ENCODE measurements around the gene EFNA5. TPM values are rescaled to one million over a fixed set of nuclear protein-coding genes. Genes with fewer than 3 reads are reported as not detected.
A peak's percentile ranks its signal among the peaks of the same experiment; 100 is the strongest.

The EFNA5 gene
- total and polyA plus RNA-seq, 10 of the 15 experiments (the other 5 are each of a cell fraction or from before 2014, with no cell fraction given) = 0.19 to 12.6 (median 3.9) TPM

DNA sequence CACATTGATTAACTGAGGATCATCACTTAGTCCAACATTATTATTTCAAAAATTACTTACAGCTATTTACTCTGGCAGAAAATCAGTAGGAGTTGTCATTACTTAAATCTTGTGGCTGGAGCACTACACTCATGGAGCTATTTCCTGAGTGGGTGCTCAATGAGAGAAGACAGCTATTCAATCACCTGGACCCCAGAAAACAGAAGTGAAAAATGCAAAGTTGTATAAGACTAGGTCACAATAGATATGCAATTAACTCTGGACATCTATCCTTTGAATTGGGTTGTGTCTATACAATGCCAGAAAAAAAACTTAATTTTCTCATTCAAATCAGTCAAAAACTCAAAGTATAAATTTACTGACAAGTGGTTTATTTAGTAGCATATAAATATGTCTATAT is 340.9 kb downstream of the EFNA5 start:
- TF ChIP-seq EP300 (IDR thresholded peaks at IDR 0.05; ENCODE audit: borderline replicate concordance in 1 of 2, control insufficient read depth in 1 of 2, low read depth in 2 of 2, low read length in 2 of 2) = peak in 1 of 2 experiments; percentile 47; a peak in 1 of 4 replicates
- peak; percentile 72 for TF ChIP-seq MTA2 (IDR thresholded peaks at IDR 0.05; ENCODE audit: low read depth)
- TF ChIP-seq SPI1 (IDR thresholded peaks at IDR 0.05; ENCODE audit: borderline replicate concordance, insufficient read depth, low read depth, low read length) = peak; percentile 77
- TF ChIP-seq, protein P1, sequence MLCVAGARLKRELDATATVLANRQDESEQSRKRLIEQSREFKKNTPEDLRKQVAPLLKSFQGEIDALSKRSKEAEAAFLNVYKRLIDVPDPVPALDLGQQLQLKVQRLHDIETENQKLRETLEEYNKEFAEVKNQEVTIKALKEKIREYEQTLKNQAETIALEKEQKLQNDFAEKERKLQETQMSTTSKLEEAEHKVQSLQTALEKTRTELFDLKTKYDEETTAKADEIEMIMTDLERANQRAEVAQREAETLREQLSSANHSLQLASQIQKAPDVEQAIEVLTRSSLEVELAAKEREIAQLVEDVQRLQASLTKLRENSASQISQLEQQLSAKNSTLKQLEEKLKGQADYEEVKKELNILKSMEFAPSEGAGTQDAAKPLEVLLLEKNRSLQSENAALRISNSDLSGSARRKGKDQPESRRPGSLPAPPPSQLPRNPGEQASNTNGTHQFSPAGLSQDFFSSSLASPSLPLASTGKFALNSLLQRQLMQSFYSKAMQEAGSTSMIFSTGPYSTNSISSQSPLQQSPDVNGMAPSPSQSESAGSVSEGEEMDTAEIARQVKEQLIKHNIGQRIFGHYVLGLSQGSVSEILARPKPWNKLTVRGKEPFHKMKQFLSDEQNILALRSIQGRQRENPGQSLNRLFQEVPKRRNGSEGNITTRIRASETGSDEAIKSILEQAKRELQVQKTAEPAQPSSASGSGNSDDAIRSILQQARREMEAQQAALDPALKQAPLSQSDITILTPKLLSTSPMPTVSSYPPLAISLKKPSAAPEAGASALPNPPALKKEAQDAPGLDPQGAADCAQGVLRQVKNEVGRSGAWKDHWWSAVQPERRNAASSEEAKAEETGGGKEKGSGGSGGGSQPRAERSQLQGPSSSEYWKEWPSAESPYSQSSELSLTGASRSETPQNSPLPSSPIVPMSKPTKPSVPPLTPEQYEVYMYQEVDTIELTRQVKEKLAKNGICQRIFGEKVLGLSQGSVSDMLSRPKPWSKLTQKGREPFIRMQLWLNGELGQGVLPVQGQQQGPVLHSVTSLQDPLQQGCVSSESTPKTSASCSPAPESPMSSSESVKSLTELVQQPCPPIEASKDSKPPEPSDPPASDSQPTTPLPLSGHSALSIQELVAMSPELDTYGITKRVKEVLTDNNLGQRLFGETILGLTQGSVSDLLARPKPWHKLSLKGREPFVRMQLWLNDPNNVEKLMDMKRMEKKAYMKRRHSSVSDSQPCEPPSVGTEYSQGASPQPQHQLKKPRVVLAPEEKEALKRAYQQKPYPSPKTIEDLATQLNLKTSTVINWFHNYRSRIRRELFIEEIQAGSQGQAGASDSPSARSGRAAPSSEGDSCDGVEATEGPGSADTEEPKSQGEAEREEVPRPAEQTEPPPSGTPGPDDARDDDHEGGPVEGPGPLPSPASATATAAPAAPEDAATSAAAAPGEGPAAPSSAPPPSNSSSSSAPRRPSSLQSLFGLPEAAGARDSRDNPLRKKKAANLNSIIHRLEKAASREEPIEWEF (IDR thresholded peaks at IDR 0.05; ENCODE audit: insufficient replicate concordance, low read depth, low read length) = peak; percentile 45
- peak; percentile 36; the same call in 1 of the 2 replicates for TF ChIP-seq ATF7 (IDR thresholded peaks at IDR 0.05; ENCODE audit: low read depth)
- 0 out of 2 replicates have a peak, but pooled peaks have one; percentile 14 for TF ChIP-seq ZNF24 (IDR thresholded peaks at IDR 0.05)
- no peak for TF ChIP-seq JUNB (IDR thresholded peaks at IDR 0.05)
- TF ChIP-seq DPF2 (IDR thresholded peaks at IDR 0.05) = no peak
- TF ChIP-seq IKZF2 (IDR thresholded peaks at IDR 0.05) = peak; percentile 25 to 29; a peak in 2 of 4 replicates
- TF ChIP-seq, protein P2, sequence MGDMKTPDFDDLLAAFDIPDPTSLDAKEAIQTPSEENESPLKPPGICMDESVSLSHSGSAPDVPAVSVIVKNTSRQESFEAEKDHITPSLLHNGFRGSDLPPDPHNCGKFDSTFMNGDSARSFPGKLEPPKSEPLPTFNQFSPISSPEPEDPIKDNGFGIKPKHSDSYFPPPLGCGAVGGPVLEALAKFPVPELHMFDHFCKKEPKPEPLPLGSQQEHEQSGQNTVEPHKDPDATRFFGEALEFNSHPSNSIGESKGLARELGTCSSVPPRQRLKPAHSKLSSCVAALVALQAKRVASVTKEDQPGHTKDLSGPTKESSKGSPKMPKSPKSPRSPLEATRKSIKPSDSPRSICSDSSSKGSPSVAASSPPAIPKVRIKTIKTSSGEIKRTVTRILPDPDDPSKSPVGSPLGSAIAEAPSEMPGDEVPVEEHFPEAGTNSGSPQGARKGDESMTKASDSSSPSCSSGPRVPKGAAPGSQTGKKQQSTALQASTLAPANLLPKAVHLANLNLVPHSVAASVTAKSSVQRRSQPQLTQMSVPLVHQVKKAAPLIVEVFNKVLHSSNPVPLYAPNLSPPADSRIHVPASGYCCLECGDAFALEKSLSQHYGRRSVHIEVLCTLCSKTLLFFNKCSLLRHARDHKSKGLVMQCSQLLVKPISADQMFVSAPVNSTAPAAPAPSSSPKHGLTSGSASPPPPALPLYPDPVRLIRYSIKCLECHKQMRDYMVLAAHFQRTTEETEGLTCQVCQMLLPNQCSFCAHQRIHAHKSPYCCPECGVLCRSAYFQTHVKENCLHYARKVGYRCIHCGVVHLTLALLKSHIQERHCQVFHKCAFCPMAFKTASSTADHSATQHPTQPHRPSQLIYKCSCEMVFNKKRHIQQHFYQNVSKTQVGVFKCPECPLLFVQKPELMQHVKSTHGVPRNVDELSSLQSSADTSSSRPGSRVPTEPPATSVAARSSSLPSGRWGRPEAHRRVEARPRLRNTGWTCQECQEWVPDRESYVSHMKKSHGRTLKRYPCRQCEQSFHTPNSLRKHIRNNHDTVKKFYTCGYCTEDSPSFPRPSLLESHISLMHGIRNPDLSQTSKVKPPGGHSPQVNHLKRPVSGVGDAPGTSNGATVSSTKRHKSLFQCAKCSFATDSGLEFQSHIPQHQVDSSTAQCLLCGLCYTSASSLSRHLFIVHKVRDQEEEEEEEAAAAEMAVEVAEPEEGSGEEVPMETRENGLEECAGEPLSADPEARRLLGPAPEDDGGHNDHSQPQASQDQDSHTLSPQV (IDR thresholded peaks at IDR 0.05) = no peak
- no peak for TF ChIP-seq HDAC6 (IDR thresholded peaks at IDR 0.05; ENCODE audit: unreplicated experiment)
- Histone ChIP-seq H3K9ac (ENCODE audit: control insufficient read depth, insufficient read depth, low read length) (no peak overlapping the region), H3K79me2 (ENCODE audit: control insufficient read depth, insufficient read depth, low read length) (no peaks in the 10 kb centered on the region), H3K27me3 (replicated peaks in 1 of 2; ENCODE audit: control insufficient read depth in 2 of 2, insufficient read depth in 2 of 2, low read length in 1 of 2) (no peaks in the 10 kb centered on the region), H3K36me3 (ENCODE audit: control insufficient read depth in 2 of 2, insufficient read depth in 2 of 2, low read length in 1 of 2) (no peaks in the 10 kb centered on the region), H4K20me1 (ENCODE audit: control insufficient read depth, insufficient read depth) (no peaks in the 10 kb centered on the region), H3K4me2 (ENCODE audit: control insufficient read depth, insufficient read depth) (no peak overlapping the region), H2AFZ (ENCODE audit: control insufficient read depth, low read depth, low read length) (no peak overlapping the region), H3K27ac (ENCODE audit: control insufficient read depth, insufficient read depth) (no peak overlapping the region), H3K9me3 (replicated peaks; ENCODE audit: control insufficient read depth, insufficient read depth, low read length) (no peaks in the 10 kb centered on the region; the same call in 2 of the 3 replicates), H3K4me1 (ENCODE audit: control insufficient read depth, insufficient read depth, low read length) (no peaks in the 10 kb centered on the region), H3K4me3 (no peak overlapping the region)
- ATAC-seq (peak; percentile 71), FAIRE-seq (no peak), DNase-seq (ENCODE audit: low read depth, low spot score) (no peak)
- BruUV-seq (replicated peaks) = no TSS peak
- ChIA-PET POLR2A (interaction anchor here (1.1 to 1.2 kb wide), 2 partner anchors 13 to 16 kb away, joined by 3 read pairs; no protein-coding TSS in a partner anchor), SMC1A (ENCODE audit: uncharacterized antibody, unreplicated experiment) (interaction anchor here (1.0 to 4.1 kb wide), 9 partner anchors 9 to 344 kb away, joined by 3 to 11 read pairs (median 5); no protein-coding TSS in a partner anchor), CTCF (interaction anchor here (0.7 to 1.6 kb wide), 5 partner anchors 23 to 82 kb away, joined by 3 to 7 read pairs (median 3); no protein-coding TSS in a partner anchor), RAD21 (ENCODE audit: unreplicated experiment) (interaction anchor here (0.6 to 1.2 kb wide), 4 partner anchors 10 to 244 kb away, joined by 3 read pairs; no protein-coding TSS in a partner anchor)
- intact Hi-C loops (cut with micrococcal nuclease; ENCODE audit: unreplicated experiment) = no loop called here
- in situ Hi-C loops (cut with MboI) = no loop called here
